Mucosa of stomach (tissue), 1 donor: ENCODE results near the gene DPYD.

Source experiments
- H3K27me3 ChIP-seq: one replicate; pipeline ENCODE4 v1.7.0; 2013; ENCODE audit warnings: mild to moderate bottlenecking, low read length; ENCODE audit not compliant: control insufficient read depth, insufficient read depth
- H3K36me3 ChIP-seq: one replicate; pipeline ENCODE4 v1.7.0; 2013; ENCODE audit warnings: low read length; ENCODE audit not compliant: control insufficient read depth, insufficient read depth
- H3K4me1 ChIP-seq: one replicate; pipeline ENCODE4 v1.7.0; 2013; ENCODE audit warnings: mild to moderate bottlenecking, low read length; ENCODE audit not compliant: control insufficient read depth, insufficient read depth
- H3K4me3 ChIP-seq: one replicate; pipeline ENCODE4 v1.7.0; 2013; ENCODE audit warnings: low read length
- H3K9ac ChIP-seq: one replicate; pipeline ENCODE4 v1.7.0; 2013; ENCODE audit warnings: mild to moderate bottlenecking, low read length, moderate library complexity
- H3K9me3 ChIP-seq: one replicate; pipeline ENCODE4 v1.7.0; 2013; ENCODE audit warnings: mild to moderate bottlenecking, low read length, moderate library complexity; ENCODE audit not compliant: control insufficient read depth
- donor health status: Pancreatic carcinoma.

Gene DPYD

DNA sequence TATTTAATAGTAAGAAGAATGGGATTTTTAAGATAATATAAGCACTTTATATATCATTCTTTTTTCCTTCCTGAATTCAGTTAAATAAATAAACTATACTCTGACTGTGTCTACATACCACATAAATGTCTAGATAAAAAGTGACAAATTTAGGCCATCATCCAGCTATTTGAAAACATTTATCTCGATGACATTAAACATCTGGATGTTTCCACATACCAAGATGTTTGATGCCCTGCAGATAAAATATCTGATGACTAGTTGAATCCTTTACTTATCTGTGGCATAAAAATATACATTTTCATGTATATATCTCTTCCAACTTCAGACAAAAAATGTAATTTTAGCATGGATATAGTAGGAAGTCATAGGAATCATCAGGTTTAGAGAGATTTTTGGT is 348.3 kb downstream of the DPYD start:
- Histone ChIP-seq H3K9me3 (no peaks in the 10 kb centered on the region), H3K27me3 (no peaks in the 10 kb centered on the region), H3K4me3 (no peak overlapping the region), H3K9ac (no peak overlapping the region), H3K4me1 (no peaks in the 10 kb centered on the region), H3K36me3 (no peaks in the 10 kb centered on the region)

DNA sequence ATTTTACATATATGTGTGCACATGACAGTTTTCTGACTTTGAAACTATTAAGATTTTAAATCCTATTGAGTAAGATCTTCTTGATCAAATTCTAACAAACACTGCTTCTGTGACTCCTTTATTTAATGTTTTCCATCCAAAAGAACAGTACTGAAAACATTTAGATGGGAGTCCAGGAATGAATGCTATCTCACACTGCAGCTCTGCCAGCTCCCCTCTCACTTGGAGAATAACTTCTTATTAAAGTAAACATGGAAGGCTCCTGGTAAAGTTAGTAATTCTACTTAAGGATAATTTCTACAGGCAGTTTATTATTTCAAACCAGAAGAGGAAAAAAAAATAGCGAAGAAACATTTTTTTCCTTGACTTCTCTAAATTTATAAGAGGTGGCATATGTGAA is 349.1 kb downstream of the DPYD start:
- Histone ChIP-seq H3K36me3 (no peaks in the 10 kb centered on the region), H3K4me3 (no peak overlapping the region), H3K4me1 (no peaks in the 10 kb centered on the region), H3K27me3 (no peaks in the 10 kb centered on the region), H3K9ac (no peak overlapping the region), H3K9me3 (no peaks in the 10 kb centered on the region)

DNA sequence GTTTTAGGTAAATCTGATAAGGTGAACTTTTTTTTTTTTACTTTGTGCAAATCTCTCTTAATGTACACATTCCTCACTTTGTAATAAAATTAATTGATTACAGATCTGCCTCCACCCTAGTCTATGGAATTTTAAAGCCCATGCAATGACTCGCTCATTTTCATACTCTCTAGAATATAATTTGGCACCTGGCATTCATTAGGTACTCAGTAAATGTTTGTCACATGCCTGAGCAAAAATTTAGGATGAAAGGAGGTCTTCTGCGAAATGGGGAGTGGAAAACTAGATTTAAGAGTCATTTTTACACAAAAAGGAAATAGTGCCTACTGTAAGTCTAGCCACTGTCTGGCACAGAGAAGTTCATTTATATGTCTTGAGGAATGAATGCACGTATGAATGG is 350.1 kb downstream of the DPYD start:
- no peaks in the 10 kb centered on the region for H3K27me3 ChIP-seq
- no peak overlapping the region for H3K9ac ChIP-seq
- no peak overlapping the region for H3K4me3 ChIP-seq
- H3K36me3 ChIP-seq, result no peaks in the 10 kb centered on the region
- H3K4me1 ChIP-seq, result no peaks in the 10 kb centered on the region
- H3K9me3 ChIP-seq, result no peaks in the 10 kb centered on the region

DNA sequence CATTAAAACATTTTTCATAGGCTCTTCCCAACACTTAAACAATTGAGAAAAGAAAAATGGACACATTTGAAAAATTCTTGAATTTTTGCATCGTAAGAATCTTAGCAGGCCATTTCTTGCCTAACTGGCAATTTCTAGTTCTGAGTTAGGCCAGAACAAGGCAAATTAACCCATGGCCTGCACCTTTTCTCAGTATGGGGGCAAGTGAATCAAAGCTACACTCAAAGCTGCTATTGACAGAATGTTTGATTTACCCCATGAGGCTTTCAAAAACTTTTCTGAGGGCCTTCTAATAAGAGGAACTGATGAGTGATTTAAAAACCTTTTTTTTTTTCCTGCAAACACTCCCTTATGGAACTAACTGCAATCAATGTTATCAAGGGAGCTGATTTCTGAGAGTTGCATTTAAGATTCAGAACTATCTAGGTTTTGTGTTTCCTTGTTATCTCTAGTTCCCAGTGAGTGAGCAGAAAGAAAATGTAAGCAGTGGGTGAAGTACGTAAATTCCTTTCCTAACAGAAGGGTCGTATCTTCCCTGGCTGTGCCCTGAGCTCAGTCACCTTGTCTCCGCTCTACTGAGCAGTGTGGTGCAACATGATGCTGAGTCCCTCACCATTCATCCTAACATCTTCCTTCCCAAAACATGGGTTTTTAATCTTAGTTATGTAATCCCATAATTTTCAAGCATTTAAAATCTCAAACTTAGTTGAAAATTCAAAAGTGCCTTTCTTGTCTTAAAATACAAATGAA is 353.7 kb downstream of the DPYD start:
- Histone ChIP-seq H3K9ac (no peak overlapping the region), H3K9me3 (no peaks in the 10 kb centered on the region), H3K4me1 (no peaks in the 10 kb centered on the region), H3K4me3 (no peak overlapping the region), H3K36me3 (no peaks in the 10 kb centered on the region), H3K27me3 (no peaks in the 10 kb centered on the region)

DNA sequence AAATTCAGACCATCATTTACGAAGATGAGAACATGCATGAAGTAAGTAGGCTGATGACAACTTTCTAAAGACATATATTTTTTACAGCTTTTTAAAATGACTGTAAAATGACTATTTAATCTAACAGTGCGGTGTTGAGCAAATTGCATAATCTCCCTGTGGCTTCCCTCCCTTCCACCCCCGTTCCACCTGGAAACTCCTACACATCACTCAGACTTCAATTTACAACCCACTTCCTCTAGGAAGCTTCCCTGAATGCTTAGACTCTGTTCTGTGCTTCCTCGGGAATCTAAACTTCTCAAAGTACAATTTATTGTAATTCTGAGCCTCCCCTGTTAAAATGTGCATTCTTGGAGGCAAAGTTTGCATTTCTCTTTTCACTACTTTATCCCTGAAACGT is 354.9 kb downstream of the DPYD start:
- Histone ChIP-seq H3K27me3 (no peaks in the 10 kb centered on the region), H3K4me3 (no peak overlapping the region), H3K4me1 (no peaks in the 10 kb centered on the region), H3K9ac (no peak overlapping the region), H3K36me3 (no peaks in the 10 kb centered on the region), H3K9me3 (no peaks in the 10 kb centered on the region)

DNA sequence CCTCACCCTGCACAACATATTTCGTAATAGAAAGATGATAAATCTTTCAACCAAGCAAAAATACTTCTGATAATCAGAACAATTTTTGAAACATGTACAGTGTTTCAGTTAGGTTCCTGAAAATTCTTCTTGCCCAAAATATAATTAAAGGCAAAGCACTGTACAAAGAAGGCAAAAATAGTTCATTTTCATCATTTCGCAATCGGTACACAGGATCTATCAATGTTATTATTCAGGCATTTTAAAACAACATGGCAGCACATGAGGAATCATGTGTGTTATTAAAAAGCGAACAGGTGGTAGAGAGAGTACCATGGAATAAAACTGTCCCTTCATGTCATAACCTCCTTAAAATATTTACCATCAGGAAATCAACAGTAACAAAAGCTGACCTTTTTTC is 356.9 kb downstream of the DPYD start:
- Histone ChIP-seq H3K4me1 (no peaks in the 10 kb centered on the region), H3K4me3 (no peak overlapping the region), H3K27me3 (no peaks in the 10 kb centered on the region), H3K9me3 (no peaks in the 10 kb centered on the region), H3K9ac (no peak overlapping the region), H3K36me3 (no peaks in the 10 kb centered on the region)

DNA sequence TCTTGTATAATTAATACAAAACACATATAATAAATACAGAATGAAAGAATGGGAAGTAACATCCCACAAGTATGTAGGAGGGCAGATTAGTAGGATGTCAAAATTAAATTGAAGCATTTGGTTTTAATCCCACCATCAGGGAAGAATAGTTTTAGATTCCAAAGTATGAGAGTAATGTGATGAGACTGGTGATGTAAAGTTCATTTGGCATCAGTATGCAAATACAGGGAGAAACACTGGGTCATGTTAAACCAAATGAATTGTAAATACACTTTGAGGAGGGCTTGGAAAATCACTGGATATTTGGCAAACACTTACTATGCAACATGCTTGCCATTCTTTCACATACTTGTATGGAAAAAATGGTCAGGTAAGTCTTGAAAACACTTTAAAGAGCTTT is 358.8 kb downstream of the DPYD start:
- H3K9me3 ChIP-seq, result no peaks in the 10 kb centered on the region
- no peak overlapping the region for H3K9ac ChIP-seq

DNA sequence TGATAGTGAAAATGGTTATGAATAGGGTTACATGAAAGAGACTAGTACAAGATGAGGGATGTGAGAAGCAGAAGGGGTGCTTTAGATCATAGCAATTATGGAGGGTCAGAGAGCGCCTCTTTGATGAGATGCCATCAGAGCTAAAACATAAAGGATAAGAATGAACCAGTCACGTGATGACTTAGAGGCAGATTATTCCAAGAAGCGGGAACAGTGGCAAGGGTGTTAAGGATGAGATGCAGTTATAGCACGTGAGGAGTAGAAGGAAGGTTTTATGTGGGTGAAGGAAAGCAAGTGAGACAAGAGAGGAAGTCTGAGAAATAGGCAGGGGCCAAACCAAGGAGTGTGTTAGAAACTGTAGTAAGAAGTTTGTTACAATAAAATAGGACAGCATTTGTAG is 360.1 kb downstream of the DPYD start:
- Histone ChIP-seq H3K4me3 (no peak overlapping the region), H3K9ac (no peak overlapping the region), H3K36me3 (no peaks in the 10 kb centered on the region), H3K4me1 (no peaks in the 10 kb centered on the region), H3K27me3 (no peaks in the 10 kb centered on the region), H3K9me3 (no peaks in the 10 kb centered on the region)

More for the DNA sequence above, 358.8 kb downstream of the DPYD start:
- H3K4me3 ChIP-seq, result no peak overlapping the region
- H3K36me3 ChIP-seq, result no peaks in the 10 kb centered on the region
- no peaks in the 10 kb centered on the region for H3K27me3 ChIP-seq
- H3K4me1 ChIP-seq, result no peaks in the 10 kb centered on the region

DNA sequence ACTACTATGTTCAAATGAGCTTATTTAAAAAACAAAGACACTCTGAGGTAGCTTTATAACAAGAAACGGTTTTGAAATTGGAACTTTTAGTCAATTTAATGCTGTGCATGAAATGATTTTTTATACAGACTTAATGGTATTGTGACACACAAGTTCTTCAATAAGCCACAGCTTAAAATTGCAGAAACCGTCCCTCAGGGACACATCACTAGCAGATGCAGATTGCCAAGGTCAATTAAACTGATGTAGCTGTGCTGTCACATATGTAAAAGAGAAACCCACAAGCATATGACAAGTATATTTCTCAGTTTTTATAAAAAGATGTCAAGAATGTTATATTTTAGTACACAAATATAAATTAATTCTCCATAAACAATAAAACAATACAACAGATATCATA is 366.9 kb downstream of the DPYD start:
- no peaks in the 10 kb centered on the region for H3K9me3 ChIP-seq
- no peaks in the 10 kb centered on the region for H3K36me3 ChIP-seq
- H3K4me1 ChIP-seq, result no peaks in the 10 kb centered on the region
- no peak overlapping the region for H3K4me3 ChIP-seq
- H3K27me3 ChIP-seq, result no peaks in the 10 kb centered on the region
- no peak overlapping the region for H3K9ac ChIP-seq

DNA sequence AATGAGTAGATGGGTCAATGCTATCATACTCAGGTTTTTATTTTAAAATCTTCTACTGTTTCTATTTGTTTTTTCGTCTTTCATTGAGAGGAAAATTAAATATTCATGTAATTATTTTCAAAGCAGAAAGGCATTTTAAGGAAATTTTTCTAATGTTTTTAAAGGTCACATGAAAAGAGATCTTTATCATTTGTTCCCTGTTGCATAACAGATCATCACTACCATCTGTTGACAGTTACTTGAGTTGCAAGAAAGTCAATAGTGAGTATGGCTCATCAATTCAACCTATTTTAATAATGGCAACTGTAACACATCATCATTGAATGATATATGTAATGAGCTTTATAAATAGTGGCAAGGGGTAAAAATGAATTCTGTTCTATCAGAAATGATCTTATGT is 369.7 kb downstream of the DPYD start:
- Histone ChIP-seq H3K4me3 (no peak overlapping the region), H3K36me3 (no peaks in the 10 kb centered on the region), H3K9ac (no peak overlapping the region), H3K27me3 (no peaks in the 10 kb centered on the region), H3K9me3 (no peaks in the 10 kb centered on the region), H3K4me1 (no peaks in the 10 kb centered on the region)

DNA sequence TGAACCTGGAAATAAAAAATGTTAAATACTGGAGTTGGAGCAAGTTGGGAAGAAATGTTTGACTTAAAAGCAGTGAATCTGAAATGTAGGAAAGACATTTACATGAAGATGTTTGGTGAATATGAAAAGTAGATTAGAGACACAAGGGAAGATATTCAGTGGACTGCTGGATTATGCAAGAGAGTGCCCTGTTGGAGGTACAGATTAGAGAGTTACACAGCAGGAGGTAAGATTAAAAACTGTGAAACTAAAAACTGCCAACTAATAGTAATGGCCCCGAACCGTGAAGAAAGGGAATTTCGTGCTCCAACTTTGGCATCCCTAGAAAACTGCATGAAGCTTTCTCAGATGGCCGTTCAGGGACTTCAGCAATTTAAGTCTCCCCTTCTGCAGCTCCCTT is 375.4 kb downstream of the DPYD start:
- no peak overlapping the region for H3K4me3 ChIP-seq
- H3K9ac ChIP-seq, result no peak overlapping the region
- H3K36me3 ChIP-seq, result no peaks in the 10 kb centered on the region
- H3K4me1 ChIP-seq, result no peaks in the 10 kb centered on the region
- no peaks in the 10 kb centered on the region for H3K9me3 ChIP-seq
- H3K27me3 ChIP-seq, result no peaks in the 10 kb centered on the region

DNA sequence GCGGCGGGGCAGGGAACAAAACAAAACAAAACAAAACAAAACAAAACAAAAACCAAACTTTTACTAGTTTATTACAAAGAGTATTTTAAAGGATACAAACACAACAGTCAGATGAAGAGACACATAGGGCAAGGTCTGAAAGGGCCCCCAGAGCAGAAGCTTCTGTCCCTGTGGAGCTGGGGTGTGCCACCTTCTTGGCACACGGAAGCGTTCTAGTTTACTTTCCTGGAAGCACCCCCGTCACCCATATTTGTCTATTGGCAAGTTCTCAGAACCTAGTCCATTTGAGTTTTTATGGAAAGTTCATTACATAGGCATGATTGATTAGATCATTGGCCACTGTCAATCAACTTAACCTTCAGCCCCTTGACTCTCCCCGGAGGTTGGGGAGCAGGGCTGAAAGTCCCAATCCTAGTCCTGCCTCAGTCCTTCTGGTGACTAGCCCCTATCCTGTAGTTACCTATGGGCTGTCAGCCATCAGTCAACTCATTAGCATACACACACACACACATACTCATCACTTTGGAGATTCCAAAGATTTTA is 380.4 kb downstream of the DPYD start:
- no peak overlapping the region for H3K4me3 ChIP-seq

DNA sequence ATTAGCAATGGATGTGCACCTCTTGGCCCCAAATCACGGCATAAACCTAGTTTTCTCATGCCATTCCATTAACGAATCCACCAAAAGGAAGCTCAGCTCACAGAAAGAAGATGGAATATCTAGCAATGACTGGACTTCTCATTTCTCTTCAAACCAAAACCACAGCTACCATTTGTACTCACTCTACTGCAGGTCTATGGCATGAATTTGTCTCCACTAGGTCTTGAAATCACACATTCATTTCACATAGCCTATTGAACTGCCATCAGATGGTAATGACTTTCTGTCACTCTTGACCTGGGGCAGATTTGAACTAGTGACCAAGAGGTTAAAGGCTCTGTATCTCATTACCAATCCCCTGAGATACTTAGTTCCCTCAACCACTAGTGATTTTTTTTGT is 382.7 kb downstream of the DPYD start:
- Histone ChIP-seq H3K27me3 (no peaks in the 10 kb centered on the region), H3K9ac (no peak overlapping the region), H3K36me3 (no peaks in the 10 kb centered on the region), H3K4me1 (no peaks in the 10 kb centered on the region), H3K4me3 (no peak overlapping the region), H3K9me3 (no peaks in the 10 kb centered on the region)

More for the DNA sequence above, 380.4 kb downstream of the DPYD start:
- Histone ChIP-seq H3K9me3 (no peaks in the 10 kb centered on the region), H3K27me3 (no peaks in the 10 kb centered on the region), H3K4me1 (no peaks in the 10 kb centered on the region), H3K36me3 (no peaks in the 10 kb centered on the region), H3K9ac (no peak overlapping the region)
